GM23248 (cell line): ENCODE results near the gene VTI1A.

ENCODE experiments used
- EZH2 ChIP-seq: fragments of 200-600 bp; sonication (generic); IDR thresholded peaks from 2 replicates; pipeline ENCODE4 v1.6.1; 2018; ENCODE audit warnings: antibody characterized with exemption, mild to moderate bottlenecking; ENCODE audit not compliant: insufficient read depth, poor library complexity, severe bottlenecking
- EZH2phosphoT487 ChIP-seq: fragments of 200-600 bp; sonication (generic); IDR thresholded peaks from 2 replicates; pipeline ENCODE4 v1.6.1; 2018; ENCODE audit warnings: antibody characterized with exemption, moderate library complexity, mild to moderate bottlenecking, low read depth; ENCODE audit not compliant: insufficient read depth

DNA sequence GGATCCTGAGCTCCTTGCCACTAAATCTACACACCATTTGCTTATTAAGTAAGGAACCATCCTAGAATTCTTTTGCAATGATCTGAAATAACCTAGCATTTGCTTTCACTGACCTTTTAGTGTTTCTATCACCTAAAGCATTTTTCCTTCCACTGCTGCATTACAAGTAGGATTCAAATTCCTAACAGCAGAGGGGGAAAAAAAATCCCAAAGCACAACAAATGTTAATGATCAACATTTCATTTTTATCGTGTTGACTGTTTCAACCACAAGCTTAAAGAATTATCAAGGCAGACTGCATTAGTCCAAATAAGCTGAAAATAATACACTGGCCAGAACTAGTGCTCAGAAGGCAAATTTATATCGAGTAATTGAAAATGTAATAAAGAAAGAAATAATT lies 328.4 kb downstream of the VTI1A start:
- no peak for TF ChIP-seq EZH2
- TF ChIP-seq EZH2phosphoT487 = no peak
